Stimulated activated CD4-positive, alpha-beta T cell treated with anti-CD3 and anti-CD28 coated beads, Interleukin-4, amount 100 ng/mL, for 48 hours (primary cell): ENCODE data around the gene USP34.
"Not testable (repeated sequence)": the region's sequence is repeated elsewhere in the genome, so short reads cannot be mapped to it uniquely, and the experiment has no call there.

Source experiments
- DNase-seq, 2 donors: peaks; one replicate each; pipeline ENCODE4 v3.0.0-alpha.2; 2020; ENCODE audit warnings: low read depth in 2 of 2

The USP34 gene

DNA sequence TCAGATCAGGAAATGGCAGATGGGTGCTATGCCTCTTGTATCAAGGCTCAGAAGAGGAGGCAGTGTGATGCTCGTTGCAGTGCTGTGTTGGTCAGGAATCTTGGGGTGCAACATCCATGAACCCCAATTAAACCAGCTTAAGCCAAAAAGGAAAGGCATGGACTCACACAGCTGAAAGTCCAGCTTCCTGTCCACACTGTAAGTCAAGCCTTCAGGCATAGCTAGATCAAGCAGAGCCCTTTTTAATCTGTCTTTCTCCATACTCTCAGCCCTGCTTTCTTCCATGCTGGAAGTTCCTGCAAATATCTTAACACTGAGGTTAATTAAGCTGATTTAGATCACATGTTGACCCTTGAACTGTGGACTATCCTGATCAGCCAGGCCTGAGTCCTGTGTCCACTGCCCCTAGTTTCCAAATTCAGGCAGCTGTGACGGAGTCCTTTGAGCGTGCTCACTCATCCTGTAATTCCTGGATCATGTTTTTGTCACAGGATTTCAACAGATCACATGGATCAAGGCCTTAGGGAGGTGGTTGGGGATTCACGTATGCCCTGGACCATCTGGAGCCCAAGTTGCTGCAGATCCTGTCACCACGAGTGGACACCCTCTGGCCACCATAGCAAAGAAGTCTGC lies 313.4 kb downstream of the USP34 start:
- no peak for DNase-seq

DNA sequence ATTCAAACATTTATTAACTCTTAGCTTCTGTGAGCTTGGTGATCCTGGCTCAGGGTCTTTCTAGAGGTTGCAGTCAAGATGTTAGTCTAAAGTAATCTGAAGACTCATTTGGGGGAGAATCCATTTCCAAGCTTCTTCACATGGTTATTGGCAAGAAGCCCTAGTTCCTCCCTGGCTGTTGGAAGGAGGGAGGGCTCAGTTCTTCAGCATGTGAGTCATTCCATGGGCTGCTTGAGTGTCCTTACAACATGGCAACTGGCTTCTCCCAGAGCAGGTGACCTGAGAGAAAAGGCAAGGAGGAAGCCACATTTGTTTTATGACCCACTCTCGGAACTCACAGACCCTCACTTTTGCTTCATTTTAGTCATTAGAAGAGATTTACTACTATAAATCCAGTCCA lies 319.5 kb downstream of the USP34 start:
- no peak for DNase-seq

DNA sequence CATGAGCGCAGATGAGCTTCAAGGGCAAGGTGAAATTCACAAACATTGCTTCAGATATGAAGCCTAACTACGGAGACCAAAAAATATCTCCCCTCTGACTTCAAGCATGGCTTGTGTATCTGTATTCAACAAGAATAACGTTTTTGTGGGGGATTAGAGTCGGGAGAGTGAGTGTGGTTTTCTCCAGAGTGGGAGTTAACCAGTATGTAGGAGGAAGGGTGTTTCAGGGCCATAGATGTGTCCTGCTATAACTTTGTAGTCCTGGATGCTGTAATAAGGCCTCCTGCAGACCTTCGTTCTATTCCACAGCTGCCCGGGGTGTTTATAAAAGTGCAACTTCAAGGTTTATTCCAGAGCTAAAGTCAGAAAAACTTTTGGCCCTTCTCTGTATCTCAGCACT lies 321.8 kb downstream of the USP34 start:
- DNase-seq: no peak

DNA sequence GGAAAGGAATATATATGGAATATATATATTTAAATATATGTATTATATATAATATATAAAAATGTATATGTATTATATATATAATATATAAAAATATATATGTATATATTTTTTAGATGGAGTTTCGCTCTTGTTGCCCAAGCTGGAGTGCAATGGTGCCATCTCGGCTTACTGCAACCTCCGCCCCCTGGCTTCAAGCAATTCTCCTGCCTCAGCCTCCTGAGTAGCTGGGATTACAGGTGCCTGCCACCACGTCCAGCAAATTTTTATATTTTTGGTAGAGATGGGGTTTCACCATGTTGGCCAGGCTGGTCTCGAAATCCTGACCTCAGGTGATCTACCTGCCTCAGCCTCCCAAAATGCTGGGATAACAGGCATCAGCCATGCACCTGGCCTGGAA lies 322.8 kb downstream of the USP34 start:
- DNase-seq: not testable (repeated sequence)

DNA sequence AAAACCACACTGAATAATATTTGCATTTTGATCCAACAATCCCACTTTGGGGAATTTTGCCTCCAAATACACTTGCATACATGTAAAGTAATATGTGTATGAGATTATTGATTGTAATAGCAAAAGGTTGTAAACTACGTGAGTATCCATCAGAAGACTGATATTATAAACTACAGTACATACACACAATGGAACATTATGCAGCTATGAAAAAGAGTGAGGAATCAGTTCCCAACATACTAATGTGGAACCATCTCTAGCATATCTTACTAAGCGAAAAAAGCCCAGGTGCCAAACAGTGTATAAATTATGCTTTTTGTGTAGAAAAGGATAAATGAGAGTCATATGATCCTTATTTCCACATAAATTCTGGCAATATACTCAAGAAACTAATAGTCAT lies 324.9 kb downstream of the USP34 start:
- DNase-seq: no peak

DNA sequence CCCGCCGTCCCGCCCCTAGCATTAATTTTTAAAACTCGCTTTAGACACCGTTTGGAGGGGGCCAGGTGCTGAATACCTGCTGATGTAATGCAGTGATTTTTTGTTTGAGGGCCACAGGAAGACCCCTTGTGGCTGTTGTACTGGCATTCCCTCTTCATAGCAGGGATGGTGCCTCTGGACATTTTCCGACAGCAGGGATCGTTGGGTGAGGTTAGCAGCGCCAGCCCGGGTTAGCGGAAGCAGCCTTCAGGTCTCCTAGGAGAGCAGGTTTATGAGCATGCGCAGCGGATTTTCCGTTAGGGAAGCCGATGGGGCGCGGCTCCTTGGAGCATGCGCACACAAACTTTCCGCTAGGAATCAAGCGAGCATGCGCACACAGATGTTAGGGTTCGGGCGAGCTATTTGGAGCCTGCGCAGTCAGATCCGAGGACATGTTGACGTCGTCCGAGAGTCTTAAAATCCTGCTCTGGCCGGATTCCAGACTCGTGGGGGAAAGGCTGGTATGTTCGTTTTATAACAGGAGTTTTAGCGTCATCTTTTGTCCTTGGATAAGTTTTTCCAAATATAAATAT lies 326.1 kb downstream of the USP34 start:
- peak; percentile 88 to 91 for DNase-seq

DNA sequence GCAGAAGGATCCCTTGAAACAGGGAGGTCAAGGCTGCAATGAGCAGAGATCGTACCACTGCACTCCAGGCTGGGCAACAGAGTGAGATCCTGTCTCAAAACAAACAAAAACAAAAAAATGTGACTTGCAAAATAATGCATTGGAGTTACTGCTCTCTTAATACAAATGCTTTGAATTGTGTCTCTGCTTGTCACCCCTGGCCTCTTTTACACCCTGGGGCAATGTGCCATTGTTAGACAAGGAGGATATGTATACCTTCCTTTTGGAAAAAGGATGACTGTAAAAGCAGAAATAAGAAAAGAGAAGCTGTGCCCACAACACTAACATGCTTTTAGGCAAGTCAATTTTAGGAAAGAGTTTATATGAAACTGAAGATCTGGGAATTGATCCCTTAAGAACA lies 329.7 kb downstream of the USP34 start:
- DNase-seq: no peak

DNA sequence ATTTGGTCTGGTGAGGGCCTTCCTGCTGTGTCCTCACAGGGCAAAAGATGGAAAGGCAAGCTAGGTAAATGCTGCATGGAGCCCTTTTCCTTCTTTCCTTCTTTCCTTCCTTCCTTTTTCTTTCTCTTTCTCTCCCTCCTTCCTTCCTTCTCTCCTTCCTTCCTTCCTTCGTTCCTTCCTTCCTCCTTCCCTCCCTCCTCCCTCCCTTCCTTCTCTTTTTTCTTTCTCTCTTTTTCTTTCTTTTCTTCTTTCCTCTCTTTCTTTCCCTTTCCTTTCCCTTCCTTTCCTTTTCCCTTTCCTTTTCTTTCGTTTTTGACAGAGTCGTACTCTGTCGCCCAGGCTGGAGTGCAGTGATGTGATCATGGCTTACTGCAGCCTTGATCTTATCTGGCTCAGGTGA lies 332.0 kb downstream of the USP34 start:
- DNase-seq: no peak
